Measurements from ENCODE around the gene WDCP.
A peak's percentile ranks its signal among the peaks of the same experiment; 100 is the strongest.

Gene WDCP

GRCh38 chr2:24011250-24012104 lies 35.7 kb downstream of the WDCP start:
- TF ChIP-seq CTCF (IDR thresholded peaks at IDR 0.05; ENCODE audit: low read depth, low read length), result no peak
- H3K27me3 ChIP-seq, result peaks cover 15% of the 10 kb centered on the region
- DNase-seq, result no peak
- H3K4me3 ChIP-seq (ENCODE audit: low read depth, low read length), result no peak overlapping the region
- no peaks in the 10 kb centered on the region for H3K36me3 ChIP-seq
- H3K4me1 ChIP-seq, result no peaks in the 10 kb centered on the region
- H3K9me3 ChIP-seq, result no peaks in the 10 kb centered on the region

- TF ChIP-seq CTCF (IDR thresholded peaks at IDR 0.05; ENCODE audit: low read depth, low read length), result no peak
These were observed 36.5 kb downstream of the WDCP start for GRCh38 chr2:24010477-24011249.

GRCh38 chr2:24009680-24010476 lies 37.3 kb downstream of the WDCP start, which contains the start of gene MFSD2B:
TSS of gene MFSD2B (plus strand) at chr2:24010085. CDS start at chr2:24010097, 12 bp downstream.
- no peaks in the 10 kb centered on the region for H3K9me3 ChIP-seq
- H3K4me3 ChIP-seq (ENCODE audit: low read depth, low read length), result peak within 1 kb of the TSS; percentile 51
- peak; percentile 20 for DNase-seq
- no peaks in the 10 kb centered on the region for H3K4me1 ChIP-seq
- no peak for TF ChIP-seq CTCF (IDR thresholded peaks at IDR 0.05; ENCODE audit: low read depth, low read length)
- H3K36me3 ChIP-seq, result no peaks in the 10 kb centered on the region
- peaks cover 15% of the 10 kb centered on the region for H3K27me3 ChIP-seq

More at GRCh38 chr2:24010477-24011249, 36.5 kb downstream of the WDCP start:
- Histone ChIP-seq H3K9me3 (no peaks in the 10 kb centered on the region), H3K4me1 (no peaks in the 10 kb centered on the region), H3K27me3 (peaks cover 15% of the 10 kb centered on the region), H3K36me3 (no peaks in the 10 kb centered on the region), H3K4me3 (ENCODE audit: low read depth, low read length) (peak overlapping the region; percentile 51)
- DNase-seq, result no peak

GRCh38 chr2:24009367-24009679 lies 37.9 kb downstream of the WDCP start:
- Histone ChIP-seq H3K36me3 (no peaks in the 10 kb centered on the region), H3K27me3 (peaks cover 15% of the 10 kb centered on the region), H3K4me1 (no peaks in the 10 kb centered on the region), H3K9me3 (no peaks in the 10 kb centered on the region), H3K4me3 (ENCODE audit: low read depth, low read length) (peak overlapping the region; percentile 51)
- no peak for TF ChIP-seq CTCF (IDR thresholded peaks at IDR 0.05; ENCODE audit: low read depth, low read length)
- DNase-seq, result no peak

GRCh38 chr2:24008672-24009366 lies 38.4 kb downstream of the WDCP start:
- Histone ChIP-seq H3K9me3 (no peaks in the 10 kb centered on the region), H3K4me1 (no peaks in the 10 kb centered on the region), H3K36me3 (no peaks in the 10 kb centered on the region), H3K27me3 (peaks cover 15% of the 10 kb centered on the region), H3K4me3 (ENCODE audit: low read depth, low read length) (no peak overlapping the region)
- DNase-seq, result no peak
- TF ChIP-seq CTCF (IDR thresholded peaks at IDR 0.05; ENCODE audit: low read depth, low read length), result no peak

Data from BE2C (cell line).